Measurements from ENCODE around the gene CTNND2. TPM values are rescaled to one million over a fixed set of nuclear protein-coding genes. Genes with fewer than 3 reads are reported as not detected.

The CTNND2 gene
- total and polyA plus RNA-seq, 9 of the 15 experiments (the other 6 are each of a cell fraction or from before 2014, with no cell fraction given): 0.03 to 0.35 TPM; not detected in 7

DNA sequence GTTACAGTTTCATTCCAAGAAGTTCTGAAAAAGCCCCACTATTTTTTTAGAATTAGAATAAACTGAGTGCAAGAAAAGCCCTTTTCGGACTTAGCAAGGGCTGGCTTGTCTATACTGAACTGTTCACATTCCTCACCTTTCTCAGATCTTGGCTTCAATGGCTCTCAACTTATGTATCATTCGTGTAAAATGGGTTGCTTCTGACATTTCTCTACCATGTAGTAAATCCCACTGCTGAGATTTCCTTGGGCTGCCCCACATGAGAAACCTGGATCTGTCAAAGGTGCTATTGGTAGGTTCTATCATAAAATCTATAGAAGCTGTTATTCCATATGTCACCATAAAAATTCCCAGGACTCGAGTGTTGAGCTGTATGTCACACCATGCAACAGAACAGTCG lies 454.3 kb downstream of the CTNND2 start:
- no peaks in the 10 kb centered on the region for H4K20me1 ChIP-seq (replicated peaks; ENCODE audit: control insufficient read depth, insufficient read depth, low read length)
- intact Hi-C loops (cut with micrococcal nuclease): no loop called here
- no TSS peak for BruUV-seq (replicated peaks)
- no peaks in the 10 kb centered on the region for H3K4me1 ChIP-seq (replicated peaks in 1 of 2; ENCODE audit: control insufficient read depth in 2 of 2, insufficient read depth in 2 of 2, low read length in 2 of 2)
- no peak for ATAC-seq
- ChIA-PET CTCF (ENCODE audit: low intra/inter-chr PET ratio) (no interaction called here), POLR2A (no interaction called here)
- H3K27ac ChIP-seq (ENCODE audit: extremely low read depth, low read depth, low read length): no peak overlapping the region
- DNase-seq (ENCODE audit: extremely low read depth in 1 of 4, low spot score in 3 of 4): no peak
- TF ChIP-seq ZNF76 (CRISPR knock-in tag; IDR thresholded peaks at IDR 0.05; ENCODE audit: borderline replicate concordance) (no peak), ZNF23 (CRISPR knock-in tag; IDR thresholded peaks at IDR 0.05) (no peak), NR3C1 (CRISPR knock-in tag; IDR thresholded peaks at IDR 0.05) (no peak), STAG1 (CRISPR knock-in tag; IDR thresholded peaks at IDR 0.05; ENCODE audit: borderline replicate concordance) (no peak), ILK (tag; IDR thresholded peaks at IDR 0.05; ENCODE audit: borderline replicate concordance, low read depth) (no peak)
- TF ChIP-seq, protein P1, sequence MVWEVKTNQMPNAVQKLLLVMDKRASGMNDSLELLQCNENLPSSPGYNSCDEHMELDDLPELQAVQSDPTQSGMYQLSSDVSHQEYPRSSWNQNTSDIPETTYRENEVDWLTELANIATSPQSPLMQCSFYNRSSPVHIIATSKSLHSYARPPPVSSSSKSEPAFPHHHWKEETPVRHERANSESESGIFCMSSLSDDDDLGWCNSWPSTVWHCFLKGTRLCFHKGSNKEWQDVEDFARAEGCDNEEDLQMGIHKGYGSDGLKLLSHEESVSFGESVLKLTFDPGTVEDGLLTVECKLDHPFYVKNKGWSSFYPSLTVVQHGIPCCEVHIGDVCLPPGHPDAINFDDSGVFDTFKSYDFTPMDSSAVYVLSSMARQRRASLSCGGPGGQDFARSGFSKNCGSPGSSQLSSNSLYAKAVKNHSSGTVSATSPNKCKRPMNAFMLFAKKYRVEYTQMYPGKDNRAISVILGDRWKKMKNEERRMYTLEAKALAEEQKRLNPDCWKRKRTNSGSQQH (CRISPR knock-in tag; IDR thresholded peaks at IDR 0.05): no peak
- H3K9me1 ChIP-seq (ENCODE audit: control insufficient read depth, insufficient read depth, low read length): no peaks in the 10 kb centered on the region
- H3K27me3 ChIP-seq (ENCODE audit: control insufficient read depth in 2 of 2, insufficient read depth in 2 of 2, low read length in 2 of 2): no peaks in the 10 kb centered on the region
- FAIRE-seq: no peak
- no peak overlapping the region for H2AFZ ChIP-seq (ENCODE audit: low read depth, low read length)
- no peaks in the 10 kb centered on the region for H3K36me3 ChIP-seq (ENCODE audit: control insufficient read depth, insufficient read depth, low read length)
- H3K79me2 ChIP-seq (ENCODE audit: control insufficient read depth, insufficient read depth, low read length): no peaks in the 10 kb centered on the region
- H3K9ac ChIP-seq (ENCODE audit: insufficient read depth in 1 of 2, low read depth in 2 of 2, low read length in 2 of 2): no peak overlapping the region
- H3K4me2 ChIP-seq (ENCODE audit: insufficient read depth, low read length): no peak overlapping the region
- in situ Hi-C loops (cut with MboI): no loop called here
- 0% methylated on average over 4 of the region's 4 CpGs for WGBS (ENCODE audit: insufficient coverage, low coverage, missing lambda C conversion rate)
- H3K9me3 ChIP-seq (replicated peaks; ENCODE audit: control insufficient read depth, insufficient read depth, low read depth, low read length): no peaks in the 10 kb centered on the region
- H3K4me3 ChIP-seq: no peak overlapping the region

Measured in K562 (cell line).